ENCODE results near the gene DCLK3.

Gene DCLK3

GRCh38 chr3:36792342-36792741, 28.0 kb upstream of the DCLK3 start:
- Histone ChIP-seq H3K4me3 (ENCODE audit: low read depth in 1 of 2, low read length in 1 of 2) (no peak overlapping the region), H3K27me3 (no peaks in the 10 kb centered on the region), H3K4me1 (ENCODE audit: control insufficient read depth in 1 of 2, insufficient read depth in 1 of 2, low read depth in 1 of 2, low read length in 1 of 2) (no peaks in the 10 kb centered on the region), H3K36me3 (no peaks in the 10 kb centered on the region), H3K27ac (no peak overlapping the region), H3K9me3 (no peaks in the 10 kb centered on the region)
- no peak for TF ChIP-seq CTCF (IDR thresholded peaks at IDR 0.05)

GRCh38 chr3:36790765-36791164, 26.4 kb upstream of the DCLK3 start:
- no peak overlapping the region for H3K4me3 ChIP-seq (ENCODE audit: low read depth in 1 of 2, low read length in 1 of 2)
- no peak overlapping the region for H3K27ac ChIP-seq
- H3K36me3 ChIP-seq: no peaks in the 10 kb centered on the region
- H3K9me3 ChIP-seq: no peaks in the 10 kb centered on the region
- H3K4me1 ChIP-seq (ENCODE audit: control insufficient read depth in 1 of 2, insufficient read depth in 1 of 2, low read depth in 1 of 2, low read length in 1 of 2): no peaks in the 10 kb centered on the region
- no peak for TF ChIP-seq CTCF (IDR thresholded peaks at IDR 0.05)
- H3K27me3 ChIP-seq: no peaks in the 10 kb centered on the region

GRCh38 chr3:36786921-36787890, 22.9 kb upstream of the DCLK3 start:
- Histone ChIP-seq H3K4me3 (ENCODE audit: low read depth in 1 of 2, low read length in 1 of 2) (no peak overlapping the region), H3K27me3 (no peaks in the 10 kb centered on the region), H3K27ac (no peak overlapping the region), H3K36me3 (no peaks in the 10 kb centered on the region), H3K9me3 (no peaks in the 10 kb centered on the region), H3K4me1 (ENCODE audit: control insufficient read depth in 1 of 2, insufficient read depth in 1 of 2, low read depth in 1 of 2, low read length in 1 of 2) (no peaks in the 10 kb centered on the region)
- TF ChIP-seq CTCF (IDR thresholded peaks at IDR 0.05): no peak

GRCh38 chr3:36784138-36784635, 19.8 kb upstream of the DCLK3 start:
- TF ChIP-seq CTCF (IDR thresholded peaks at IDR 0.05): no peak
- Histone ChIP-seq H3K4me1 (ENCODE audit: control insufficient read depth in 1 of 2, insufficient read depth in 1 of 2, low read depth in 1 of 2, low read length in 1 of 2) (no peaks in the 10 kb centered on the region), H3K9me3 (no peaks in the 10 kb centered on the region), H3K36me3 (no peaks in the 10 kb centered on the region), H3K27ac (no peak overlapping the region), H3K4me3 (ENCODE audit: low read depth in 1 of 2, low read length in 1 of 2) (no peak overlapping the region), H3K27me3 (no peaks in the 10 kb centered on the region)

- H3K9me3 ChIP-seq: no peaks in the 10 kb centered on the region
- H3K27ac ChIP-seq: no peak overlapping the region
- H3K27me3 ChIP-seq: peaks cover 12% of the 10 kb centered on the region
- no peak for TF ChIP-seq CTCF (IDR thresholded peaks at IDR 0.05)
- H3K36me3 ChIP-seq: no peaks in the 10 kb centered on the region
- no peak overlapping the region for H3K4me3 ChIP-seq (ENCODE audit: low read depth in 1 of 2, low read length in 1 of 2)
- H3K4me1 ChIP-seq (ENCODE audit: control insufficient read depth in 1 of 2, insufficient read depth in 1 of 2, low read depth in 1 of 2, low read length in 1 of 2): no peaks in the 10 kb centered on the region
Observed at GRCh38 chr3:36777424-36778218, 13.3 kb upstream of the DCLK3 start.
